GM12801 (cell line): ENCODE measurements around the gene AJAP1.

ENCODE experiments used
- TF ChIP-seq, protein P1 (sequence below): IDR thresholded peaks from one replicate; pipeline ENCODE4 v1.5.1; 2011; ENCODE audit warnings: control low read depth; ENCODE audit not compliant: insufficient read length; ENCODE audit errors: extremely low read depth

The AJAP1 gene

DNA sequence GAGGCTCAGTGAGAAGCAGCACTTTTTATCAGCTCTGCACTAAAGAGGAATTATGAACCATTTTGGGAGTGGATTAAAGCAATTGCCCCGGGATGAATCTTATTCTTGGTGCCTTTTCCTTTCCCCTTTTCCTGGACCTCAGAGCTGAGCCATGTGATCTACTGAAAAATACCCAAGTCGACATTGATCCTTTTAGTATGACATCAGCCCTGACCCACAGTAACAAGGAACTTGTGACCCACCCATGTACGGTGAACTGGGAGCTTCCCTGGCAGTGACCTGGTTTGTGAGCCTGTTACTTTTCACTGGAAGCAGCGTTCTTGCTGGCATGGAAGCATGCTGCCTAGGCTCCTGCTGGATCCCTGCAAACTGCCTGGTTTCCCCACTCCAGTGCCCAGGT lies 15.9 kb downstream of the AJAP1 start:
- TF ChIP-seq, protein P1, sequence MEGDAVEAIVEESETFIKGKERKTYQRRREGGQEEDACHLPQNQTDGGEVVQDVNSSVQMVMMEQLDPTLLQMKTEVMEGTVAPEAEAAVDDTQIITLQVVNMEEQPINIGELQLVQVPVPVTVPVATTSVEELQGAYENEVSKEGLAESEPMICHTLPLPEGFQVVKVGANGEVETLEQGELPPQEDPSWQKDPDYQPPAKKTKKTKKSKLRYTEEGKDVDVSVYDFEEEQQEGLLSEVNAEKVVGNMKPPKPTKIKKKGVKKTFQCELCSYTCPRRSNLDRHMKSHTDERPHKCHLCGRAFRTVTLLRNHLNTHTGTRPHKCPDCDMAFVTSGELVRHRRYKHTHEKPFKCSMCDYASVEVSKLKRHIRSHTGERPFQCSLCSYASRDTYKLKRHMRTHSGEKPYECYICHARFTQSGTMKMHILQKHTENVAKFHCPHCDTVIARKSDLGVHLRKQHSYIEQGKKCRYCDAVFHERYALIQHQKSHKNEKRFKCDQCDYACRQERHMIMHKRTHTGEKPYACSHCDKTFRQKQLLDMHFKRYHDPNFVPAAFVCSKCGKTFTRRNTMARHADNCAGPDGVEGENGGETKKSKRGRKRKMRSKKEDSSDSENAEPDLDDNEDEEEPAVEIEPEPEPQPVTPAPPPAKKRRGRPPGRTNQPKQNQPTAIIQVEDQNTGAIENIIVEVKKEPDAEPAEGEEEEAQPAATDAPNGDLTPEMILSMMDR: no peak

- TF ChIP-seq, protein P1: no peak
These were observed 17.4 kb downstream of the AJAP1 start for GRCh38 chr1:4671828-4672227.

- TF ChIP-seq, protein P1: no peak
These were observed 19.1 kb downstream of the AJAP1 start for GRCh38 chr1:4673494-4673893.

DNA sequence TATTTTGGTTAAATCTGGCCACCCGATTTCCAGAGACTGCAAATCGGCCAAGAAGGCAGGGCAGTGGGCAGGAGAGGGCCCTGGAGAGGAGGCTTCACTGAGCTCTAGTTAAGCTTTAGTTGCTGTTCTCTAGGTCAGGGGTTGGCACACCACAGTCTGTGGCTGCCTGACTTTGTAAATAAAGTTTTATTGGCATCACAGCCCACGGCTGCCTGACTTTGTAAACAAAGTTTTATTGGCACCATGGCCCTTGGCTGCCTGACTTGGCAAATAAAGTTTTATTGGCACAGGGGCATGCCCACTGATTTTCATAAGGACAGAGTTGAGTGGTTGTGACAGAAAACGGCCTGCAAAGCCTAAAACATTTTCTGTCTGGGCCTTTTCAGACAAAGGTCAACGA lies 19.7 kb downstream of the AJAP1 start:
- TF ChIP-seq, protein P1: no peak

DNA sequence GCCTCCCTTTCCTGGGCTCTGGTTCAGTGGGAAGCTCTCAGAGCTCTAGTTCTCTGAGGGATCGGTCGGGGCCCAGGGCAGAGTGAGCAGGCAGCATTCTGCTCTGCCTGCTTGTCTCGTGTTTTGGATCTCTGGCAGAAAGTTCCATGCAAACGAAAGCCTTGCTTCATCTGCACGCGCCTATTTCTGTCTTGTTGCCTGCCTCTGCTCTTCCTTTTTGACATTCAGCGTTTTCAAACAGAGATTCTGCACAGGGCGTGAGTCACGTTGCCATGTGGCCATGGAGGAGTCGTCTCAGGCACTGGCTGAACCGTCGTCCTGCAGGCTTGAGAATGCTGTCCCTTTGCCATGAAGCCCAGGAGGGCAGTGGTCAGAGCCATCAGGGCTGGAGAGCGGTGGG lies 20.3 kb downstream of the AJAP1 start:
- TF ChIP-seq, protein P1: no peak

DNA sequence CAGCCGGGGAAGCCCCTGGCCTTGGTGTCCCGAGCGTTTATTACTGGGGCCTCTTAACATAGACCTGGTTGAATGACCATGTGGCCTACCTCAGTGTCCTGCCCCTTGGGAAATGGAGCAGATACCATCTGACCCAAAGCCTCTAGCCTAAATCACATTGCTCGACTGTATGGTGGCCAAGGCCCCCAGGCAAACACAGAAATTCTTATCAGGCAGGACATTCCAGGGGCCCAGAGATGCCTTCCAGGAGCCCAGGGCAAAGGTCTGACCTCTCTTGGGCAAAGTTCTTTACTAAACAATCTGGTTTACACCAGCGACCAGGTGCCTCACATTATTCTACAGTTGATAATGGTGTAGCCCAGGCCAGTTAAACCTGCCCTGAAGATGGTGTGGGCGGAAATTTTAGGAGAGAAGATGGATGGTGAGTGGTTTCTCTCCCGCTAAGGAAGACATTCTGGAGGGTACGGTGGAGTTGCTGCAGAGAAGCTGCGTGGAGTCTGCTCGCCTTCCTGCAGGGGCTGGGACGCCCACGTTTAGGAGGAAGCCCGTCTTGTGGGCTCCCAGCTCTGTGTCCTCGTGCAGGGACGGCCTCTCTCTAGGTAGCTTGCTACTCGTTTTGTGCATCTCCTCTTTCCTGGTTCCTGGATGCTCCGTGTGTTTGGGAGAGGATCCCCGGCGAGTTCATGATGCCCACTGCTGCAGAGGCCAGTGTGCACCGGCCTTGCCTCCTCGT lies 21.2 kb downstream of the AJAP1 start:
- TF ChIP-seq, protein P1: no peak

DNA sequence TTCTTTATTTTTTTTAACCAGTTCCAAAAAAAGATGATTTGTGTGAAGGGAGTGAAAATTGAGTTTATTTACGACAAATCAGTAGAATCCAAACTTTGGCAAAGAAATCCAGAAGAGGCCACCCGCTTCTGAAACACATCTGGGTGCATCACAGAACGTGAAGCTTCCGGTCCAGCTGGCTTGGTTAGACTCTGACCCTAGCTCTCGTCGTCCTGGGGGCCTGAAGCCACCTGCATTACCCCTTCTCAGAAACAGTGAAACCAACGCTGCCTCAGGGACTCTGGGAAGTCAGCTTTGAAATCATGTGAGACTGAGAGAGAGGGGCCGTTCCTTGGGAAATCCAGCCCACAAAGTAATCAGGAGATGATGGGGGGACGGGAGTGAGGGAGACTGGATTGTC lies 21.8 kb downstream of the AJAP1 start:
- TF ChIP-seq, protein P1: no peak
